K562 (cell line): ENCODE data around the gene UTP25. TPM values are rescaled to one million over a fixed set of nuclear protein-coding genes. Genes with fewer than 3 reads are reported as not detected.
"Not testable (repeated sequence)": the region's sequence is repeated elsewhere in the genome, so short reads cannot be mapped to it uniquely, and the experiment has no call there.

Experiments used
- ATAC-seq: fragments of 200-7000 bp; cut with Tn5 transposase; 3 replicates; pipeline ENCODE4 v1.9.1; 2020; ENCODE audit warnings: moderate library complexity
- BruUV-seq: library from RNA; stranded (reverse); fragments of 400-500 nt; replicated peaks from 2 replicates; lab custom pipeline; 2021; lab: Mats Ljungman, UMichigan
- CTCF ChIA-PET: fragments of 300-600 bp; formaldehyde crosslinking; extraction: SDS; loops from one replicate; lab custom pipeline; 2021; ENCODE audit warnings: low intra/inter-chr PET ratio; lab: Yijun Ruan, JAX
- POLR2A ChIA-PET: fragments of 300-600, 350-650 bp; sonication (Branson Sonifier 250); formaldehyde crosslinking; extraction: SDS; loops from one replicate; lab custom pipeline; 2021; ENCODE audit warnings: antibody characterized with exemption, inconsistent platforms; lab: Yijun Ruan, JAX
- DNase-seq, 4 experiments: peaks; one replicate each; pipeline versions ENCODE4 v3.0.0 to v3.0.0-alpha.2; 2011 to 2018; ENCODE audit warnings: low spot score in 3 of 4, mixed read lengths in 3 of 4; ENCODE audit errors: extremely low read depth in 1 of 4
- FAIRE-seq: peaks from 2 replicates; lab custom pipeline; 2011; peaks lifted over from hg19 to GRCh38; lab: Jason Lieb, UNC
- H2AFZ ChIP-seq: 2 replicates; pipeline ENCODE4 v1.6.0; 2011; ENCODE audit warnings: low read depth, low read length, control low read depth, inconsistent platforms
- H3K27ac ChIP-seq: fragments of 200-600 bp; 3 replicates; pipeline ENCODE4 v1.8.0; 2011; ENCODE audit warnings: low read depth, mild to moderate bottlenecking, control low read depth, inconsistent platforms, low read length, moderate library complexity, mixed read lengths; ENCODE audit errors: extremely low read depth
- H3K27me3 ChIP-seq, 2 experiments: fragments of 300-600 bp in 1 of 2; 2 replicates in 1 of 2; 3 replicates in 1 of 2; pipeline versions ENCODE4 v1.6.0 to v1.8.0; 2011; ENCODE audit warnings: inconsistent platforms in 2 of 2, low read length in 2 of 2, mild to moderate bottlenecking in 1 of 2, mixed read lengths in 1 of 2, moderate library complexity in 1 of 2; ENCODE audit not compliant: control insufficient read depth in 2 of 2, insufficient read depth in 2 of 2
- H3K36me3 ChIP-seq: fragments of 300-600 bp; 3 replicates; pipeline ENCODE4 v1.8.0; 2011; ENCODE audit warnings: mild to moderate bottlenecking, low read length, inconsistent platforms; ENCODE audit not compliant: control insufficient read depth, insufficient read depth
- H3K4me1 ChIP-seq, 2 experiments: fragments of 200-600 bp in 1 of 2; replicated peaks in 1 of 2; 2 replicates in 1 of 2; 3 replicates in 1 of 2; pipeline versions ENCODE4 v1.5.1 to v1.8.0; 2011; ENCODE audit warnings: inconsistent platforms in 2 of 2, low read length in 2 of 2, mild to moderate bottlenecking in 1 of 2, mixed read lengths in 1 of 2, moderate library complexity in 1 of 2; ENCODE audit not compliant: control insufficient read depth in 2 of 2, insufficient read depth in 2 of 2
- H3K4me2 ChIP-seq: 2 replicates; pipeline ENCODE4 v1.6.1; 2011; ENCODE audit warnings: low read length, control low read depth, inconsistent platforms, mixed read lengths; ENCODE audit not compliant: insufficient read depth
- H3K4me3 ChIP-seq: fragments of 200-600 bp; sonication (generic), shearing (Covaris generic); 2 replicates; pipeline ENCODE4 v1.5.1; 2016; ENCODE audit warnings: control low read depth, inconsistent platforms
- H3K79me2 ChIP-seq: fragments of 200-600 bp; 3 replicates; pipeline ENCODE4 v1.8.0; 2011; ENCODE audit warnings: low read length, inconsistent platforms; ENCODE audit not compliant: control insufficient read depth, insufficient read depth
- H3K9ac ChIP-seq, 2 experiments: 2 replicates each; pipeline versions ENCODE4 v1.6.0 to v1.6.1; 2011; ENCODE audit warnings: low read depth in 2 of 2, low read length in 2 of 2, control low read depth in 1 of 2, inconsistent platforms in 1 of 2, mild to moderate bottlenecking in 1 of 2, mixed read lengths in 1 of 2; ENCODE audit not compliant: insufficient read depth in 1 of 2
- H3K9me1 ChIP-seq: one replicate; pipeline ENCODE4 v1.6.0; 2011; ENCODE audit warnings: inconsistent platforms, mild to moderate bottlenecking, low read length, moderate library complexity; ENCODE audit not compliant: control insufficient read depth, insufficient read depth
- H3K9me3 ChIP-seq: replicated peaks from 2 replicates; pipeline ENCODE4 v1.5.1; 2011; ENCODE audit warnings: low read depth, low read length, inconsistent platforms; ENCODE audit not compliant: control insufficient read depth, insufficient read depth
- H4K20me1 ChIP-seq: replicated peaks from 2 replicates; pipeline ENCODE4 v1.6.1; 2011; ENCODE audit warnings: low read length, inconsistent platforms, mixed read lengths; ENCODE audit not compliant: control insufficient read depth, insufficient read depth
- C11orf30 ChIP-seq: fragments of 450-650 bp; IDR thresholded peaks from 2 replicates; pipeline ENCODE4 v1.6.1; 2016; ENCODE audit warnings: low read depth, mild to moderate bottlenecking
- GTF2A2 ChIP-seq: IDR thresholded peaks from 2 replicates; pipeline ENCODE4 v1.6.1; 2016; ENCODE audit warnings: mild to moderate bottlenecking, missing genetic modification characterization, missing compliant biosample characterization
- MAFF ChIP-seq: IDR thresholded peaks from 2 replicates; pipeline ENCODE4 v1.6.1; 2012; ENCODE audit warnings: low read length, improper control_type of control experiment
- MAFG ChIP-seq: fragments of 450-650 bp; conservative IDR thresholded peaks from 2 replicates; pipeline ENCODE4 v1.6.1; 2016; ENCODE audit warnings: missing genetic modification characterization, missing compliant biosample characterization
- MAFK ChIP-seq: IDR thresholded peaks from 2 replicates; pipeline ENCODE4 v1.6.1; 2011; ENCODE audit warnings: low read length, improper control_type of control experiment
- MEIS2 ChIP-seq: fragments of 450-650 bp; IDR thresholded peaks from 2 replicates; pipeline ENCODE4 v1.6.1; 2014; ENCODE audit warnings: mild to moderate bottlenecking; ENCODE audit not compliant: partially characterized antibody
- MTA3 ChIP-seq: fragments of 450-650 bp; formaldehyde crosslinking; IDR thresholded peaks from 2 replicates; pipeline ENCODE4 v1.6.1; 2017; ENCODE audit warnings: mild to moderate bottlenecking, borderline replicate concordance
- NFYB ChIP-seq: IDR thresholded peaks from 2 replicates; pipeline ENCODE4 v1.6.1; 2011; ENCODE audit warnings: mild to moderate bottlenecking, moderate library complexity; ENCODE audit not compliant: insufficient read length; ENCODE audit errors: extremely low read depth
- PKNOX1 ChIP-seq: fragments of 450-650 bp; IDR thresholded peaks from 2 replicates; pipeline ENCODE4 v1.6.1; 2016
- POLR2H ChIP-seq: IDR thresholded peaks from 2 replicates; pipeline ENCODE4 v1.6.1; 2016; ENCODE audit warnings: missing genetic modification characterization, low read depth, mild to moderate bottlenecking, control low read depth, missing compliant biosample characterization, moderate library complexity
- RBFOX2 ChIP-seq: fragments of 200-400 bp; formaldehyde crosslinking; IDR thresholded peaks from 2 replicates; pipeline ENCODE4 v1.6.1; 2017; ENCODE audit warnings: low read depth, mild to moderate bottlenecking, low read length, moderate library complexity
- ZNF316 ChIP-seq: fragments of 450-650 bp; IDR thresholded peaks from 2 replicates; pipeline ENCODE4 v1.6.1; 2016
- WGBS: fragments of 100-300 bp; shearing (Covaris generic); methylation state at CpG from one replicate; pipeline ENCODE4 v1.1.6; 2016; ENCODE audit warnings: low coverage, mixed read lengths; ENCODE audit not compliant: insufficient coverage; ENCODE audit errors: missing lambda C conversion rate; 5-methylcytosine and 5-hydroxymethylcytosine counted together
- in situ Hi-C: fragments of 300-500 bp; cut with MboI; formaldehyde crosslinking; loops from 4 replicates; pipeline ENCODE4 v1.15.0; 2018; ENCODE audit warnings: inconsistent platforms, mixed read lengths
- intact Hi-C: fragments of 100-400 bp; cut with micrococcal nuclease; formaldehyde crosslinking; loops from 2 replicates; pipeline ENCODE4 v1.14.2; 2022
- polyA plus RNA-seq, 8 experiments: library from polyadenylated mRNA; depleted of rRNA in 4 of 8; stranded (reverse) in 5 of 8; unstranded in 3 of 8; fragments of >200 nt; fragmentation: Nextera tagmentation in 2 of 8; fragmentation: Illumina TruSeq in 1 of 8; extraction: Ambion mirVana in 2 of 8; extraction: Trizol in 1 of 8; gene quantifications; 2 replicates each; pipeline versions ENCODE4 v1.2.1 to v1.2.3, GENCODE V29; 2011 to 2014; ENCODE audit warnings: inconsistent platforms in 1 of 8, missing spikeins in 1 of 8
- total RNA-seq, 7 experiments: library from RNA; depleted of rRNA in 6 of 7; stranded (reverse); fragments of >200 nt in 6 of 7; fragmentation: Illumina TruSeq in 2 of 7; extraction: Trizol in 2 of 7; gene quantifications; 2 replicates each; pipeline versions ENCODE4 v1.2.1 to v1.2.3, GENCODE V29; 2011 to 2021; ENCODE audit warnings: low replicate concordance in 1 of 7

Gene UTP25
- total and polyA plus RNA-seq, 9 of the 15 experiments (the other 6 are each of a cell fraction or from before 2014, with no cell fraction given) = 5.7 to 17.6 (median 12.0) TPM

DNA sequence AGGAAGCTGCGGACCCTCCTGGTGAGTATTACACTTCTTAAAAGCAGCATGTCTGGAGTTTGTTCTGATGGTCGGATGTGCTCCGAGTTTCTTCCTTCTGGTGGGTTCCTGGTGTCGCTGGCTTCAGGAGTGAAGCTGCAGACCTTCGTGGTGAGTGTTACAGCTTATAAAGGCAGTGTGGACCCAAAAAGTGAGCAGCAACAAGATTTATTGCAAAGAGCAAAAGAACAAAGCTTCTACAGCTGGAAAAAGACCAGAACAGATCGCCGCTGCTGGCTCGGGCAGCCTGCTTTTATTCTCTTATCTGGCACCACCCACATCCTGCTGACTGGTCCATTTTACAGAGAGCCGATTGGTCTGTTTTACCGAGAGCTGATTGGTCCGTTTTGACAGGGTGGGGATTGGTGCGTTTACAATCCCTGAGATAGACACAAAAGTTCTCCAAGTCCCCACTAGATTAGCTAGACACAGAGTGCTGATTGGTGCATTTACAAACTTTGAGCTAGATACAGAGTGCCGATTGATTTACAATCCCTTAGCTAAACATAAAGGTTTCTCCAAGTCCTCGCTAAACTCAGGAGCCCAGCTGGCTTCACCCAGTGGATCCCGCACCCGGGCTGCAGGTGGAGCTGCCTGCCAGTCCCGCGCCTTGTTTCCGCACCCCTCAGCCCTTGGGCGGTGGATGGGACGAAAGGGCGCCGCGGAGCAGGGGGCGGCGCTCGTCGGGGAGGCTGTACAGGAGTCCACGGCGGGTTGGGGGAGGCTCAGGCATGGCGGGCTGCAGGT, 60.7 kb downstream of the UTP25 start:
- H3K4me1 ChIP-seq, CTCF ChIA-PET, H3K9ac ChIP-seq, H3K4me3 ChIP-seq, H3K9me1 ChIP-seq, in situ Hi-C loops, H3K79me2 ChIP-seq, BruUV-seq, H3K9me3 ChIP-seq, H4K20me1 ChIP-seq, H3K27ac ChIP-seq, H3K36me3 ChIP-seq, intact Hi-C loops: not testable (repeated sequence)
- peak; percentile 45 for ATAC-seq
- peak; percentile 88 for TF ChIP-seq MAFG (tag)
- TF ChIP-seq PKNOX1 = peak; percentile 59
- TF ChIP-seq MAFK = peak; percentile 41; the same call in 1 of the 2 replicates
- peak; percentile 78 for TF ChIP-seq POLR2H
- peak; percentile 45; the same call in 1 of the 2 replicates for TF ChIP-seq GTF2A2 (tag)
- peak; percentile 89 for TF ChIP-seq C11orf30
- peak; percentile 65 for TF ChIP-seq MEIS2
- TF ChIP-seq NFYB = peak; percentile 59
- TF ChIP-seq MTA3 = peak; percentile 59; the same call in 1 of the 2 replicates
- TF ChIP-seq RBFOX2 = 0 out of 2 replicates have a peak, but pooled peaks have one; percentile 16
- TF ChIP-seq MAFF = peak; percentile 41; the same call in 1 of the 2 replicates
- TF ChIP-seq ZNF316 = peak; percentile 94
- peaks cover 4 to 18% of the 10 kb centered on the region in 2 experiments; a peak in 2 of 5 replicates for H3K27me3 ChIP-seq
- H3K4me2 ChIP-seq = peak overlapping the region; percentile 60
- FAIRE-seq = peak; percentile 63
- H2AFZ ChIP-seq = peak overlapping the region; percentile 69
- DNase-seq = peak in 1 of 4 experiments; percentile 37
- 27% methylated on average over 25 of the region's 31 CpGs for WGBS
- POLR2A ChIA-PET = interaction anchor here (0.6 to 1.4 kb wide), 5 partner anchors 9 to 386 kb away, joined by 3 to 9 read pairs (median 4); no protein-coding TSS in a partner anchor
